ENCODE results near the gene SPATA33.
A peak's percentile ranks its signal among the peaks of the same experiment; 100 is the strongest.

- TF ChIP-seq POLR2A (IDR thresholded peaks at IDR 0.05) (peak; percentile 63 to 71), CTCF (IDR thresholded peaks at IDR 0.05) (peak in 1 of 4 experiments; percentile 7), EP300 (IDR thresholded peaks at IDR 0.05) (no peak)
Measured at GRCh38 chr16:89686520-89687091, 29.0 kb downstream of the SPATA33 start, which contains the start of gene CDK10.

Data from gastroesophageal sphincter (tissue), 3 donors.